HG03575 (cell line): ENCODE measurements around the gene RARA.

Experiments
- ATAC-seq: cut with Tn5 transposase; IDR thresholded peaks from one replicate; pipeline ENCODE4 v1.9.1; 2021; ENCODE audit not compliant: unreplicated experiment, insufficient number of reproducible peaks, low FRiP score; ENCODE audit errors: extremely low read depth

The RARA gene

GRCh38 chr17:40340880-40341807, 32.2 kb downstream of the RARA start:
- no peak for ATAC-seq

DNA sequence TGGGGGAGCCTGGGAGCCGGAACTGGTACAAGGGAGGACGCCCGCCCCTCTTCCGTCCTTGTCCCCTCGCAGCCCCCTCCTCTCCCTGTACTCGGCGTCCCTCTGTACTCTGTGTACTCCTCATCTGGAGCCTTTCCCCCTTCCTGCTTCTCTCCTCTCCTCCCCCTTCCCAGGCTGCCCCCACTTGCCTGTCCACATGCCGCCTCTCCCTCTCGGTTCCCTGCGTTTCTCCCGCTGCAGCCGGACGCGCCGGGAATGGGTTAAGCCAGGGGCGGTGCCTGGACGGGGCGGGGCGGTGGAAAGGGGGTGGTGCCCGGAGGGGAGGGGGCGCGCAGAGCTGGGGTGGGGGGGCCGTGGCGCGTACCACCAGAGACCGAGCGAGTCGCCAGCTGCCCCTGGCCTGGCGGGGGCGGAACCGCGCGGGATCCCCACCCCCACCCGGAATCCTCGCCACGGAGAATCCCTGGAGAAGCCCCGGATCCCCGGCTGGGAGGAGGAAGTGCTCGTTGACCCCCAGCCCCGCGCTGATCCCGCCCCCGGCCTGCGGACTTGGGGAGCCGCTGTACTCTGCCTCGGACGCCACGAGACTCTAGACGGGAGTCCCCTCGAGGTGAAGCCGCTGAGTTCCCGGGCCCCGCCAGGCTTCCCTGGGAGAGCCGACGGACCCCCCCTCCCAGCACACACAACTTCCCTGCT, 33.0 kb downstream of the RARA start:
- no peak for ATAC-seq

DNA sequence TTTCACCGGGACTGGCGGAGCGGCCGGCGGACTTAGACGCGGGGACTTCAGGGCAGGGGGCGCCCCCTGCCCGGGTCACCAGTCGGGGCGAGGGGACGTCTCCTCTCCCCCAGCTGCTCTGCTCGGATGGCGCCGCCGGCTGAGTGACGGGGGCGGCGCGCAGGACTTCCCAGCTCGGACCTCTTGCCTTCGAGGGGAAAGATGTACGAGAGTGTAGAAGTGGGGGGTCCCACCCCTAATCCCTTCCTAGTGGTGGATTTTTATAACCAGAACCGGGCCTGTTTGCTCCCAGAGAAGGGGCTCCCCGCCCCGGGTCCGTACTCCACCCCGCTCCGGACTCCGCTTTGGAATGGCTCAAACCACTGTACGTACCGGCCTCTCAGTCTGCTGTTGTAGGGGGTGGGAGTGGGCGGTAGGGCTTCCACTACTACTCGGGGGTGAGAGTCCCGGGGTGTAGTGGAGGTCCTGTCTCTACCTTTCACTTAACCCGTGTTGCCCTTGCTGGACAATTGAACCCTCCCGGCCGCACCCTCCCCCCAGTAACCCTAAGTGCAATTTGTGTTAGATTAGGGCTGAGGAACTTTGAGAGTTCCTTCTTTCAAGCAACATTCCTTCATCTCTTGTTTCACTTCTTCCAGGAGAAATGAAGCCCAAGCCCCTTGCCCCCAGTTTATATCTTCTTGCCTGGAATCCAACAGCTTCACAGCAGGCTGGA, 33.7 kb downstream of the RARA start:
- ATAC-seq, result no peak

DNA sequence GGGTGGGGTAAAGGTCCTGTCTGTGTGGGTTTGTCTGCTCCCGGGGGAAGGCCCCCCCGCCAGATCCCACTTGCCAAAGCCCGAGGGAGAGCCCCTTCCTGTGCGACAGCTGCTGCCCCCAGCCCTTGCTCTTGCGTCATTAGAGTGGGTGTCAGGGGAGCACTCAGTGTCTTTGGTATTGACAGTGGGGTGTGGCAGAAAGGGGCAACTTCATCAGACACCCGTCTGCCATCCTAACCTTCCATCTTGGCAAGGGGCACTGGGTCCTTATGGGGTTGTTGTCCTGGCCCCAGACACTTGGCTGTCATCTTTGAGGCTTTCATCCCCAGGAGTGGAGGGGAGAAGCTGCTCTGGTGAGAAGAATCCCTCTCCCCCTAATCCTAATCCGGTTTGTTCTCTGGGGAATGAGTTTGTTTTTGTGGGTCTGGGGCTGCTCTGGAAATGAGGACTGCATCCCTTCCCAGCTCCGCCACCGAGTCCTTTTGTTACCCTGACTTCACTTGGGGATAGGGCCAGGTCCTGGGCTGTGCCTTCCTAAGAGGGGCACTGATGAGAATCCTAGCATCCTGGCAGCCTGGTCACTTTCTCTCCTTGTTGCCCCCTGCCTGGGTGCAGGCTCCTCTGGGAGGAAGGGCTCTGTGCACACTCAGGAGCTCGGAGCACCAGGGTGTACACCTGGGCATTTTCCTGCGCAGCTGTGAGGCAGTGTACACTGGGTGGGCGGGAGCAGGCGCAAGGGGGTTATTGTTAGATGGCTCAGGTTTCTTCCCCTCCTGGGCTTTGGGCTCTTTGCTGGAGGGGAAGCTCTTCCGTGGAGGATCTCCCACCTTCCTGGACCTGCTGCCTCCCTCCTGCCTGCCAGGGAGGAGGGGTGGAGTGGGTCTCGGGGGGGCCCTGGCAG, 34.5 kb downstream of the RARA start:
- no peak for ATAC-seq

DNA sequence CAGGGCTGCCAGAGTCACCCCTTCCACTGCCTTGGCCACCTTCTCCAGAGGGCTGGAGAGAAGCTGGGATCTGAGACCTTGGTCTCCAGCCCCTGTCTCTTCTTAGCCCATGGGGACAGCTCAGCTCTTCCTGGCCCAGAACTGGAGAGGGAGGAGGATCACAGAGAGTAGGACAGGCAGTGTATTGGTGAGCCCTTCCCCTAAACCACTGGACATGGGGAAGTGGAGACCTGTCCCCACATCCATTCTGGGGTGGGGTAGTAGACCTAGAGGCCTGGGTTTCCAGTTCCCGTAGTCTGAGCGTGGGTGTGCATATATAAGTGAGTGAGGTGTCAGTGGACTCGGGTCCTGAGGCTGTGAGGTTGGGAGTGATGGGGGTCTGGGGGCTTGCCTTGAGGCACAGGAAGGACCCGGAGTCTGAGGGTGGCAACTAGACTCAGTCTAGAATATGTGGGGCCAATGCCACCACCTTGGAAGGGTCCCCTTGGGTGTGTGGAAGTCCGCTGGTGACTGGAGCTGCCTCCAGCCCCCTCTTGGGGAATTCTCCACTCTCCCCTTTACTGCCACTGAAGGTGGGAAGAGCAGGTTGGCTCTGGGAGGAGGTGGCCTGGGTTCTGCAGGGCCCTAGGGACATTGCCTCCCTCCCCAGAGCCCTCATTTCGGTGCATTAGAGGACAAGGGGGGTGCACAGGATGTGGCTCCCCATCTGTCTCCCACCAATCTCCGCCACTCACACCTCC, 35.6 kb downstream of the RARA start:
- ATAC-seq, result no peak

- no peak for ATAC-seq
Measured at GRCh38 chr17:40345161-40345993, 36.4 kb downstream of the RARA start.

- no peak for ATAC-seq
Measured at GRCh38 chr17:40345994-40346764, 37.2 kb downstream of the RARA start.

- ATAC-seq, result no peak
Measured at GRCh38 chr17:40346765-40347158, 37.8 kb downstream of the RARA start.

GRCh38 chr17:40347319-40348135, 38.5 kb downstream of the RARA start:
- no peak for ATAC-seq

DNA sequence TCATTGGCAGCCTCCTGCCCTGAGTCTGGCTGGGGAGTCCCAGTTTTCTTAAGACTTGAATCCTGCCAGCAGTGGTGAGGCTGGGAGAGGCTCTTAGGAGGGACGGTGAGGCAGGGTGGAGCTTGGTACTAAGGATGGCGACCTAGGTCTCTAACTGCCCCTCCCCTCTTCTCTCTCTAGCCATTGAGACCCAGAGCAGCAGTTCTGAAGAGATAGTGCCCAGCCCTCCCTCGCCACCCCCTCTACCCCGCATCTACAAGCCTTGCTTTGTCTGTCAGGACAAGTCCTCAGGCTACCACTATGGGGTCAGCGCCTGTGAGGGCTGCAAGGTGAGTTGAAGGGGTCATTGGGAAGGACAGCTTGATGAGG, 39.1 kb downstream of the RARA start:
- ATAC-seq, result no peak

- ATAC-seq, result no peak
Measured at GRCh38 chr17:40348562-40349476, 39.8 kb downstream of the RARA start.

DNA sequence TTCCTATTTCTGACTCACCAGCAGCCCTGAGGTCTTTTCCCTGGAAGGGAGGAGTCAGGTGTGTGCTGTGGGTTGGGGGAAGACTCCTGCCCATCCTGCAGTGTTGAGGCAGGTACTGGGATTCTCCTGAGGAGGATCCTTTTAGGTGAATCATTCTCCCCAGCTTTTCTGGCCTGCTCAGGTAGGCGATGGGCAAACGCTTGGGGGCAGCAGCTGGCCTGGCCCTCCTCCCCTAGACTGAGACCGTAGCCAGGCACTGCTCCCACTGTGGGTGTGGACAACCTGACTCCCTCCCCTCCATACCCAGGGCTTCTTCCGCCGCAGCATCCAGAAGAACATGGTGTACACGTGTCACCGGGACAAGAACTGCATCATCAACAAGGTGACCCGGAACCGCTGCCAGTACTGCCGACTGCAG, 40.5 kb downstream of the RARA start:
- ATAC-seq, result no peak

- no peak for ATAC-seq
Measured at GRCh38 chr17:40349895-40350688, 41.1 kb downstream of the RARA start.

DNA sequence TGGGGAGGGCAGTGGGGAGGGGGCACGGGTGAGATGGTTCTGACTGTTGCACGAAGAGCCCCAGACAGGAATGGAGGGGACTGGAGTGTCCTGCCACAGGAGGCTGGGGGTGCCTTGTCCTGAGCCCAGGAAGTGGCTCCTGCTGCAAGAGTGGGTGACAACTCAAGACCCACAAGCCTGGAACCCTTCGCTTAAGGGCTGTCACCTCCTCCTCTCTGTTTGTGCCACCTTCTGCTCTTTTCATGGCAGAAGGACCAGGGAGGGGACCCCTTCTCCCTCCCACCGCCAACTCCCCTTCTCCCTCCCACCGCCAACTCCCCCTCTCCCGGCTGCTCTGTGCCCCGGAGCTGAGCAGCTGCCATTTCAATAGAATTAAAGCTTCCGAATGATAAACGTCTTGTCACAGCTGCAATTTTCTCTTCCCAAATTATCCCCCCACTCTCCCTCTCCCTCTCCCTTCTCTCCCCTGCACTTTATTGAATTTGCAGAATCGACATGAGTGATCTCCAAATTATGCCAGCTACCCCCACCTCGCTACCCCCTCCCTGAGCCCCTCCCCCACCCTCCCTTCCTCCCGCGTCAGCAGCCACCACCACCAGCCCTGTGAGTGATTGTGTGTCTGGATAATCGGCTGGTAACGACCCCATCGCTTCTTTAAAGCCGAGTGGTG, 41.8 kb downstream of the RARA start:
- ATAC-seq, result no peak
